ENCODE results near the gene GDPD5.

The GDPD5 gene

GRCh38 chr11:75394085-75394840 is 131.5 kb downstream of the GDPD5 start:
- DNase-seq = no peak

- no peak for DNase-seq
Measured at GRCh38 chr11:75389925-75390324, 135.8 kb downstream of the GDPD5 start.

- DNase-seq = no peak
Measured at GRCh38 chr11:75389276-75389605, 136.5 kb downstream of the GDPD5 start.

- peak; percentile 77 for DNase-seq
Measured at GRCh38 chr11:75388386-75389275, 137.1 kb downstream of the GDPD5 start.

DNA sequence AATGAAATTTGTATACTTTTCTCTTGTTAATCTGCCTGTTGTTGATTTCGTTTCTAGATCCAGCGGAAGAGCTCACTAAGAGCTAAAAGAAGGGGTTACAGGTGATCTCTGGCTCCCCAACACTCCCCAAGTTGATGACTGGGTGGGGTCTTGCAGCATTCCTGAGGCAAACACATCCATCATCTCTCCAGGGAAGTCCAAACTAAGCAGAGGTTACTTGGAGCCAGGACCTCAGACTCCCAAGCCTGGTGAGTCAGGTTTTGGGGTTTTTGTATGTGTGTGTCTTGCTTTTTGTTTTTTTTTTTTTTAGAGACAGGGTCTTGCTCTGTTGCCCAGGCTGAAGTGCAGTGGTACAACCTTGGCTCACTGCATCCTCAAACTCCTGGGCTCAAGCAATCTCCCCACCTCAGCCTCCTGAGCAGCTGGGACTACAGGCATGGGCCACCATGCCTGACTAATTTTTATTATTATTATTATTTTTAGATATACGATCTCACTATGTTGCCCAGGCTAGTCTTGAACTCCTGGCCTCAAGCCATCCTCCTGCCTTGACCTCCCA is 137.9 kb downstream of the GDPD5 start:
- no peak for DNase-seq

DNA sequence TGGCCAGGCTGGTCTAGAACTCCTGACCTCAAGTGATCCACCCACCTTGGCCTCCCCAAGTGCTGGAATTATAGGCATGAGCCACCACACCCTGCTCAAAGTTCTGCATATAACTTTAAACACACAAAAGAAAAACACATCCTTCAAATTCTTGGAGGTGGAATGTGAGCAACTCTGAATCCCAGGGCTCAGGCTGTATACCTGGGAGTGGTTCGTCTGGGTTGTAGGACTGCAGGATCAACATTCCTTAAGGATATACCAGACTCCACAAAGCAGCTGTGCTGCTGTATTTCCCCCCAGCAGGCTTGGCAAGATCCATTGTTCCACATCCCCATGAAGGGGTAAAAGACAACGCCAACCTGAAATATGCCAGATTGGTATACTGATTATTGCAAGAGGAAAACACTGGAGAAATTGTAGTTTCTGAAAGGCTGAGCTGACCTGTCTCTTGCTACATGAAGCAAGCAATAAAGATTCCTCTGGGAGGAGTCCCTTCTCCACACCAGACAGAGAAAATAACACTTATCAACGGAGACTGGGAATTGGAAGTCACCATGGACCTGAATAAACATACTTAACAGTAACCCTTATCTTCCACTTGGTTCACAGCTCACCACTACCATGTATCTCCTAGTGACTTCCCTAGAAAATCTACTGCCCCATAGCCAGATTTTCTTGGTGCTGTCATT is 138.7 kb downstream of the GDPD5 start:
- DNase-seq = peak; percentile 32
